Tibial nerve (tissue), 4 donors: ENCODE data around the gene PIGQ.

Experiments used
- CTCF ChIP-seq, 5 experiments: fragments of 200-600 bp in 3 of 5; fragments of 450-650 bp in 2 of 5; sonication (generic) in 3 of 5; IDR thresholded peaks; one replicate each; pipeline ENCODE4 v1.5.1; 2016 to 2019; ENCODE audit warnings: antibody characterized with exemption in 5 of 5, mild to moderate bottlenecking in 3 of 5, moderate library complexity in 2 of 5
- EP300 ChIP-seq, 2 donors: sonication (generic); formaldehyde crosslinking; IDR thresholded peaks; one replicate each; pipeline ENCODE4 v1.6.1; 2017; ENCODE audit warnings: antibody characterized with exemption in 2 of 2, mild to moderate bottlenecking in 1 of 2
- POLR2A ChIP-seq, 2 donors: fragments of 450-650 bp; IDR thresholded peaks; one replicate each; pipeline ENCODE4 v1.6.1; 2017; ENCODE audit warnings: antibody characterized with exemption in 2 of 2, mild to moderate bottlenecking in 2 of 2, moderate library complexity in 2 of 2

- TF ChIP-seq POLR2A (IDR thresholded peaks at IDR 0.05) (no peak), CTCF (IDR thresholded peaks at IDR 0.05) (no peak), EP300 (IDR thresholded peaks at IDR 0.05) (no peak)
Measured at GRCh38 chr16:622920-623280, 53.1 kb downstream of the PIGQ start.
